Neural progenitor cell (in vitro differentiated cells): Measurements from ENCODE around the gene CUL7.

Source experiments
- EZH2 ChIP-seq: fragments of 200-600 bp; sonication (generic); IDR thresholded peaks from 2 replicates; pipeline ENCODE4 v1.6.1; 2017; ENCODE audit warnings: antibody characterized with exemption, mild to moderate bottlenecking, moderate library complexity
- EZH2phosphoT487 ChIP-seq: fragments of 200-600 bp; sonication (generic); IDR thresholded peaks from 2 replicates; pipeline ENCODE4 v1.6.1; 2017; ENCODE audit warnings: antibody characterized with exemption
- TF ChIP-seq, protein P1 (sequence below): fragments of 200-600 bp; sonication (generic); IDR thresholded peaks from 2 replicates; pipeline ENCODE4 v1.5.1; 2017; ENCODE audit warnings: antibody characterized with exemption, mild to moderate bottlenecking

DNA sequence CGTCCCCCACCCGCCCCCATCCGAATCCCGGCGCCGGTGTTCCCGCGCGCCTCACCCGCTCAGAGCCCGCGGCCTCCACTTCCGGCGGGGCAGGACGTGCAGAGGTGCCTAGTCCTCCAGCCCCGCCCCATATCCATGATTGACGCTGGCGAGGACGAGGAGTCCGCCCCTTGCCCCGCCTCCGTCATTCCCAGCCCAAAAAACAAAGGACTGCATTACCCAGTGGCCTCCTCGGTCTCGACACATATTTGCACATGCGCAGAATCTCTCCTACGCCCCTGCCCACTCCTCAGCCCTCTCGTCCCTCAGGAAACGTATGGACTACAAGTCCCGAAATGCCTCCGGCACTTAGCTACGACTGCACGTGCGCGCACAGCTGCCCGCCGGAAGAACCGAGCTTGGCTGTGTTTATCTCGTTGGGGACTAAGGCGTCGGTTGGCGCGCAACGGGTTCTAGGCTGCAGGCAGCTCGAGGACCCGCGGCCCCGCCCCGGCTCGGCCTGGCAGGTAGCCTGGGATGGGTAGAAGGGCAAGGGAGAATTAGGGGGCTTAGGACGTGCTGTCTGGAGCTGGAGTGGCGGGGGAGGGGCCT lies 39.7 kb downstream of the CUL7 start, which contains the start of the genes KLHDC3 and MEA1:
- TF ChIP-seq, protein P1, sequence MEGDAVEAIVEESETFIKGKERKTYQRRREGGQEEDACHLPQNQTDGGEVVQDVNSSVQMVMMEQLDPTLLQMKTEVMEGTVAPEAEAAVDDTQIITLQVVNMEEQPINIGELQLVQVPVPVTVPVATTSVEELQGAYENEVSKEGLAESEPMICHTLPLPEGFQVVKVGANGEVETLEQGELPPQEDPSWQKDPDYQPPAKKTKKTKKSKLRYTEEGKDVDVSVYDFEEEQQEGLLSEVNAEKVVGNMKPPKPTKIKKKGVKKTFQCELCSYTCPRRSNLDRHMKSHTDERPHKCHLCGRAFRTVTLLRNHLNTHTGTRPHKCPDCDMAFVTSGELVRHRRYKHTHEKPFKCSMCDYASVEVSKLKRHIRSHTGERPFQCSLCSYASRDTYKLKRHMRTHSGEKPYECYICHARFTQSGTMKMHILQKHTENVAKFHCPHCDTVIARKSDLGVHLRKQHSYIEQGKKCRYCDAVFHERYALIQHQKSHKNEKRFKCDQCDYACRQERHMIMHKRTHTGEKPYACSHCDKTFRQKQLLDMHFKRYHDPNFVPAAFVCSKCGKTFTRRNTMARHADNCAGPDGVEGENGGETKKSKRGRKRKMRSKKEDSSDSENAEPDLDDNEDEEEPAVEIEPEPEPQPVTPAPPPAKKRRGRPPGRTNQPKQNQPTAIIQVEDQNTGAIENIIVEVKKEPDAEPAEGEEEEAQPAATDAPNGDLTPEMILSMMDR = no peak
- no peak for TF ChIP-seq EZH2
- TF ChIP-seq EZH2phosphoT487 = no peak
